ENCODE data around the gene TLE1.
"Not testable (repeated sequence)": the region's sequence is repeated elsewhere in the genome, so short reads cannot be mapped to it uniquely, and the experiment has no call there.

TLE1 gene

GRCh38 chr9:81689343-81690175 is at the start of gene TLE1:
Gene TLE1 (minus strand): TSS chr9:81689547. CDS start chr9:81688240, 1,307 bp downstream.
- DNase-seq = peak; percentile 100

DNA sequence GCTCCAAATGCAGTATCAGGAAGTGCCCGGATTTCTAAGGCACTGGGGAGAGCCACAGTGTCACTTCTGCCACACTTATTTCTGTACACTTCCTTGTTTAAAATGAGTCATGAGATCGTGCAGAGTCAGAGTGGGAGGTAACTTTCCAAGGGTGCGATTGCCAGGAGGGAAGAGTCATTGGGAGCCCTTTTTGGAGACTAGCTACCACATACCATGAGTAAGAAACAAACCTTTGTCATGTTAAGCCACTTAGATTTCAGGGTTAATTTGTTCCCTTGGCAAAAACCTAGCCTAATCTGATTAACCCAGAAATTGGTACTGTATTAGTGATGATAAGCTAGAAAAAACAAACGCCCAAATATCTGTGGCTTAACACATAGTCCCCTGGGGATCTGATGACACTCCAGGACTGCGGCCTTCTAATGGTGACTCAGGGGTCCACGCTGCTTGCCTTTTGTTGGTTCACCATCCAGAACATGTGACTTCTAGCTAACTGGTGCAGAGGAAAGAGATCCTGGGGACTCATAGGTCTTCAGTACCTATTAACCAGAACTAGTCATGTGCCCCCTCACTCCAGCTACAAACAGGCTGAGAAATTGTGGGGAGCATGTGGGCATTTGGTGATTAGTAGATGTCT is 48.6 kb upstream of the TLE1 start:
- peak; percentile 98 for DNase-seq

DNA sequence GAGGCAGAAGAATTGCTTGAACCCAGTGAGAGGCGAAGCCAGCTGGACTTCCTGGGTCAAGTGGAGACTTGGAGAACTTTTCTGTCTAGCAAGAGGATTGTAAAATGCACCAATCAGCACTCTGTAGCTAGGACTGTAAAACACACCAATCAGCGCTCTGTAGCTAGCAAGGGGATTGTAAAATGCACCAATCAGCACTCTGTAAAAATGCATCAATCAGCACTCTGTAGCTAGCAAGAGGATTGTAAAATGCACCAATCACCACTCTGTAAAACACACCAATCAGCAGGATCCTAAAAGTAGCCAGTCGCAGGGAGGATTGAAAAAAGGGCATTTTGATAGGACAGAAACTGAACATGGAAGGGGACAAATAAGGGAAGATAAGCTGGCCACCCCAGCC is 41.2 kb upstream of the TLE1 start:
- DNase-seq = not testable (repeated sequence)

DNA sequence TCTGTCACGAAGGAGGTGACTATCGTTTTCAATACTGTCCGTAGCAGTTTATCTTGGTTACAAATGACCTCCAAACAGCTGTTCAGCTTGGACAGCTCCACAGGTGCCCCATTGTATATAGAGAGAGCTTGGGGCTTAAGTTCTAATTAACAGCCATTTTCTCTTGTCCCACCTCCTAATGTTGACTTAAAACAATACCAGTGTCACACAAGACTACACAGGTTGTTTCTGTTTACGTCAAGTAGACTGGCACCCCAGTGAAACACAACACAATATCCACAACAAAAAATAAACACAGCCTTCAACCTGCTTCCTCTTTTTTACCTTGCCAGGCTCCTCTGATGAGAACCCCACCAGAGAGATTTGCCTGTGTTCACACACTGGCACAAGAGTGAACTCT is 39.8 kb upstream of the TLE1 start:
- DNase-seq = no peak

DNA sequence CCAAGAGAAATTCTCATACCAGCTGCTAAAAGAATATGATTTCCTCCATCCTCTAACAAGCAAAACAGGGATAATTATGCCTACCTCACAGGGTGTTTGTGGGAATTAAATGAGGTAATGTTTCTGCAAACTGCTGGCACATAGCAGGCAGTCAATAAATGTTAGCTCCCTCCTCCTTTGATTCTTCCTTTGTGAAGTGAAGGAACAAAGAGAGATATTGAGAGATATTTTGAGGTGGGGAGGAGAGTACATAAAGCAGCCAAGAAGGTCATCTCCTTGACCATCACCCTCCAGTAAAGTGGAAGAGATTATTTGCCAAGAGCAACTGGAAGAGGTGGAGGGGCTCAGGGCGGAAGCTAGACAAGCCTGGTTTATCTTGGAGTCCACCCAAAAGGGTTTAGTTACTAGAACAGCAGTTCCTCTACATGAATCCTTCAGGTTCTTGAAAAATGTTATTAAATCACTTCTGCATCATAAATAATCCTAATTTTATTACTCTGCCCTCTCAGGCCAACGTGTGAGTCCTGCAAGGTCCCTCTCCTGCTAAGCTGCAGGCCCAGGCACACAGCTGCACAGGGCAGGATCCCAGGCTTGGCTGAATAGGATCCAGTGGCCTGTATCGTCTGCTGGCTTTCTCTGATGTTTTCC is 35.0 kb upstream of the TLE1 start:
- DNase-seq = peak; percentile 2

DNA sequence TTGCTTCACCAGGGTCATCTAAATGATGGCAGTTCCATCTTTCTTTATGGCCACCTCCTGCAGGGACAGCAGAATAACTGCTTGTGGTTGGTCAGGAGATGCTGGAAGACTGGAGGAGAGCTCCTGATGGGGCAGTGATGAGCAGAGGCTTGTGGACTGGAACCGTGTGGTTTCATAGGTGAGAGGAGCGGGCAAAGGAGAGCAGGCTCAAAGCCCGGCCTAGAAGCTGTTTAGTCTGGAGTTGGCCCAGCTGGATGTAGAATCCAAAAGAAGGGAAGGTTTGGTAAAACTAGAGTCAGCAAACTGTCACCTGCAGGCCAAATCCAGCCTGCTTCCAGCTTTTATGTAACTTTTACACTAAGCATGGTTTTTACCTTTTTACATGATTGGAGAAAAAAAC is 32.9 kb upstream of the TLE1 start:
- DNase-seq = no peak

- DNase-seq = no peak
Observed at GRCh38 chr9:81720450-81721086, 31.2 kb upstream of the TLE1 start.

DNA sequence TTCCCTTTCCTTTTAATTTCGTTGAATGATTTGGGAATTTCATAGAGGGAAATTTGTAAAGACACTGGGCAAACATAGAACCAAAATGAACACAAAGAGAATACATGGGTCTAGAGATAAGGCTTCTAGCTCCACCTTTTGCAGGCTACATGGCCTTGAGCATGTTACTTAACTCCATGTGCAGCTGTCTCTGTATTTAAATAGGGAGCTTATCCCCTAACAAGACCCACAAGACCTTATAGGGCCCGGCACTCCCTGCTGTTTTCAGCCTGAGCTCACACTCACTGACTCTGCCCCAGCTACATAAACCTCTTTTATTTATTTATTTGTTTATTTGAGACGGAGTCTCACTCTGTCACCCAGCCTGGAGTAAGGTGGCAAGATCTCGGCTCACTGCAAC is 30.6 kb upstream of the TLE1 start:
- no peak for DNase-seq

DNA sequence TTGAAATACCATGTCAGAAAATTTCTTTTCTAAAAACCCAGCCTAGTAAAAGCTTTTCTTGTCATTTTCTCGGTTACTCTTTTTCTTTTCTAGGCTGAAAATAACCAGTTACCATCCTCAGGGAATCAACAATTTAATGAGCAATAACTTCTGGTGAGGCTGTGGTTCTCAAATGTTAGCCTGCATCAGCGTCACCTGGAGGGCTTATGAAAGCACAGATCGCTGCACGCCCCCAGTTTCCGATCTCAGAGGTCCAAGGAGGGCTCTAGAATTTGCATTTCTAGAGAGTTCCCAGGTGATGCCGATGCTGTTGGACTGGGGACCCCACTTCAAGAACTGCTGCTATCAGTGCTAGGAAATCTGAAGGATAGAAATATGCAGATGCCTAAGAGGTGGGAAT is 28.9 kb upstream of the TLE1 start:
- DNase-seq = no peak

DNA sequence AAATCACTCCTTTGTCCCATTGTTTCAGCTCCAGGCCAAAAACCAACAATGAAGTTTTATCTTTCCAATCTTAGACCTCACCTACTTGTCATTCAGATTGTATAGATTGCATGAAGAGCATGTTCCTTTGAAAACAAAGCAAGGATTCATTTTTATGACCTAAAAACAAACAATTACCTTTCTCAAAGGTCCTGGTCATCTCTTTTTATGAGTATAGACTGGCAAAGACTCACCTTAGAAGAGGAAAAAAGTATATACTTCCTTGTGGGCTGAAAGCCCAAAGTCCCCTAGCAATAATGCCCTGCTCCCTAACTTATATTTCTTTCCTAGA is 28.4 kb upstream of the TLE1 start:
- no peak for DNase-seq

GRCh38 chr9:81717061-81717746 is 27.9 kb upstream of the TLE1 start:
- DNase-seq = no peak

DNA sequence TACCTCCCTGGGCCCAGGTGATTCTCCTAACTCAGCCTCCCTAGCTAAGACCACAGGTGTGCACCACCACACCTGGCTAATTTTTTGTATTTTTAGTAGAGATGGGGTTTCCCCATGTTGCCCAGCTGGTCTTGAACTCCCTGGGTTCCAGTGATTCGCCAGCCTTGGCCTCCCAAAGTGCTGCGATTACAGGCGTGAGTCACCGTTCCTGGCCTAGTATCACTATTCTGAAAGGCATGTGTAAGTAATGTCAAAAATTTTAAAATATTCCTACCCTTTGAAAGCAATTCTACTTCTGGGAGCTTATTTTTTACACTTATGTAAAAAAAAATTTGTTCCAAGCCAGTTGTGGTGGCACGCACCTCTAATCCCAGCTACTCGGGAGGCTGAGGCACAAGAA is 27.1 kb upstream of the TLE1 start:
- peak; percentile 56 for DNase-seq

DNA sequence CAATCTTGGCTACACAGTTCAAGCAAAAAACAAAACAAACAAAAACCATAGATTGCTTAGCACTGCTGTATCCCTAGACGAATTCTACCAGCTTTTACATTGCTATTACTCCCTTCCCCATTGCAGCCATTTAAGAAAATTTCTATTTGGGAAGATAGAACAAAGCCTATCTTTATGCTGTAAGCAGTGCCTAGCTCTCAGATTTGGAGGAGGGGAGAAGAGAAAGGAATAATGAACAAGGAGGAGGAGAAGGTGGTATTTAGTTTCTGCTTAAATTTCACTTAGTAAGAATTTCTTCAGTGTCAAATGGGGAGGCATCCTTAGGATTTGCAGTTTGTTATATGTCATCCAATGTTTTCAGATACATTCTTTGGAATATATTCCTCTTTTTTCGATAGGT is 16.2 kb upstream of the TLE1 start:
- DNase-seq = no peak

- DNase-seq = no peak
Observed at GRCh38 chr9:81694541-81694940, 5.2 kb upstream of the TLE1 start.

DNA sequence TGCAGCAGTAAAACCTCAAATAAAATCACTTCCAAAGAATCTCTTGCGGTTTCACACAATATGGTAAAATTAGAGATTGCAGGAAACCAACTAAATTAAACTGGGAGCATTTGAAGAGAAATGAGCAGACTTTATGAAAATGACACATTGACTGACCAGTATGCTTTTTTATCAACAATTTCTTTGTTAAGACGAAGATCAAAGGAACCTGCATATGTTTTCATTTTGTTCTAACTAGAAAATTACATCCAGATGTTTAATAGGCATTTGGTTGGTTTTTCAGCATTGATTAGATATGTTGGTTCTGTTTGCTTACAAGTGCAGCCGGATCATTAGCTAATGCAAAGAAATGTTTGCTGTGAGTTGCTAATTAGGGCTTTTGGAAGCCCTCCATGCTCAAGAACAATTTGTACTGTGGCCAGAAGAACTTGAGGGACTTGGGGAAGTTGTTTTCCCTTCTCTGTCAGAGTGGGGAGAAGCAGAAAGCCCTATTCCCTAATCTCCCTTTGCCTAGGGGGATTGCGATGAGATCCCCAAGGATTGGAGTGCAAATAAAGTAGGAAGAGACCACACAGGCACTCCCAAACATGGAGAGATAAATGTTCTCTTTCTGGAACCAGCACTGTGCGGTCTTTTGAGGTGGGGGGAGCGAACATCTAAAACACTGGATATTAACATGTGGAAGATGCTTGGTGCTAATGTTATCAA is 4.5 kb upstream of the TLE1 start:
- DNase-seq = peak; percentile 83

GRCh38 chr9:81690251-81690851 is 1.0 kb upstream of the TLE1 start:
- no peak for DNase-seq

- DNase-seq = peak; percentile 26
Observed at GRCh38 chr9:81689093-81689342, 329 bp downstream of the TLE1 start.

DNA sequence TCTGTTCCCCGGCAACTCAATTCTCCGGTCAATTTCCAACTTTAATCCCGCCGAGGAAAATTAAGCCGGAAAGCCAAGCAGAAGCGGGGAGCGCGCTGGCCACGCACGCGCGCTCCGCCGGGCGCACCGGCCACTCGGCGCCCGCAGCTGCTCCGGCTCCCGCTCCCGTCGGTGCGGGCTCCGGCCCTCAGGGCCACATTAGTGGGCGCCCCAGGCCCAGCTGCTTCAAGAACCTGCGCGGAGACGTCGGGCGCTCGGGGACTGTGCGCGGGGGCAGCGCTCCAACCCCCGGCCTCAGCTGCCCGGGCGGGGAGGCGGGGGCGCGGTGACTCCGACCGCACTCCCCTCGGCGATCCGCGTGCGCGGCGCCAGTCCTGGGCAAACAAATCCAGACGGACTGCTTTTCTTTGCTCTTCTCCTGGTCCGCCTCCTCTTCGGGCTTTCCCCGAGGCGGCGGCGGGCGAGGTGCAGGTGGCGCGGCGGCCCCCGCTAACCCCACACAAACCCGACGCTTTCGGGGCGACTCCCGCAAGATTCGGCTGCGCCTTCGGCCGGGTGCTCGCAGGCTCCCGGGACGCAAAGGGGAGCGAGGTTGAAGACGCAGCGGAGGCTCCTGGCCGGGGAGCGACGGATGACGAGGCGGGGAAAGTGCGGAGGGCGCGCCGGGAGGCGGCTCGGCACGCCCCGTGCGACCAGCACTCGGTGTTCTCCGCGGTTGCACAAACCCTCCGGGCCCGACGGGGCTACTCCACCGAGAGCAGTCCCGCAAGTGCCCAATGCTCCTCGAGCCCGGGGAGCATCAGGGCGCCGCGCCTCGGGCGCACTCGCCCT is 870 bp downstream of the TLE1 start:
- peak; percentile 35 for DNase-seq

GRCh38 chr9:81687521-81688261 is 1.7 kb downstream of the TLE1 start:
- no peak for DNase-seq

All from fibroblast of skin of right biceps (primary cell).